ENCODE results near the gene MED16.
"Not testable (repeated sequence)": the region's sequence is repeated elsewhere in the genome, so short reads cannot be mapped to it uniquely, and the experiment has no call there.

The MED16 gene

DNA sequence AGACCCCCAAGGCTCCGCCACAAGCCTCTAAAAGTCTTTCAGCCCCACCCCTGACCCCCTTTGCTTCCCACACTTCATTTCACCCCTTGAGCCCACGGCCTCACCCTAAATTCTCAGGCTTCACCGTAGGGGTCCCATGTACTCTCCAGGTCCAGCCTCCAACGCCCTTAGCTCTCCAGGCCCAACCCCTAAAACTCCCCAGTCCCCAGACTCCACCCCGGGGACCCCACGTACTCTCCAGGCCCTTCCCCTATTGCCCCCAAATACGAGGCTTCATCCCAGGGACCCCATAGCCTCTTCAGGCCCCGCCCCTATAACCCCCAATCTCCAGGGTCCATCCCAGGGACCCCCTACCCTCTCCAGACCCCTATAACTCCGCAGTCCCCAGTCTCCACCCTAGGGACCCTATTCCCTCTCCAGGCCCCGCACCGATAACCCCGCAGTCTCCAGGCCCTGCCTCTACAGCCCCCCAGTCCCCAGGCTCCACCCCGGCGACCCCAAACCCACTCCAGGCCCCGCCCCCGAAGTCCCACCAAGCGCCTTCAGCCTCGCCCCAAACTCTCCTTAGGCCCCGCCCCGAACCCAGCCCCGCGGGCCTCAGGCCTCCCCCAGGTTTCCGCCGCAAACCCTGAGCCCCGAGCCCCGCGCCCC is 619 bp downstream of the MED16 start:
- peak overlapping the region; percentile 71 for H3K4me3 ChIP-seq (ENCODE audit: low read length)
- DNase-seq (ENCODE audit: low read depth, low spot score), result no peak

DNA sequence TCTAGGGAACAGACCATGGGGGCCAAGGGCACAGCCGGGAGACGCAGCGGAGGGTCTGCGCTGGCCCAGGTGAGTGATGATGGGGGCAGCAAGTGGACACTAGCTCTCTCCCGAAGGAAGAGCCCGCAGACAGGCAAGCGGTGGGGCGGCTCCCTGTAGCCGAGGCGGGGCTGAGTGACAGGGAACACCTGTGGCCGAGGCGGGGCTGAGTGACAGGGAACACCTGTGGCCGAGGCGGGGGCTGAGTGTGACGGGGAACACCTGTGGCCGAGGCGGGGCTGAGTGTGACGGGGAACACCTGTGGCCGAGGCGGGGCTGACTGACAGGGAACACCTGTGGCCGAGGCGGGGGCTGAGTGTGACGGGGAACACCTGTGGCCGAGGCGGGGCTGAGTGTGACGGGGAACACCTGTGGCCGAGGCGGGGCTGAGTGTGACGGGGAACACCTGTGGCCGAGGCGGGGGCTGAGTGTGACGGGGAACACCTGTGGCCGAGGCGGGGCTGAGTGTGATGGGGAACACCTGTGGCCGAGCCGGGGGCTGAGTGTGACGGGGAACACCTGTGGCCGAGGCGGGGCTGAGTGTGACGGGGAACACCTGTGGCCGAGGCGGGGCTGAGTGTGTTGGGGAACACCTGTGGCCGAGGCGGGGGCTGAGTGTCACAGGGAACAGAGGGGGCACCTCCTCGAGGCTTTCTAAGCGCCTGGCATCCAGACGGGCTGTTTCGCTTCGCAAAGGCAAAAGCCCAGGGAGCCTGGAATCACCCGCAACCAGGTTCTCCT is 1.4 kb downstream of the MED16 start:
- peak overlapping the region; percentile 71 for H3K4me3 ChIP-seq (ENCODE audit: low read length)
- not testable (repeated sequence) for DNase-seq (ENCODE audit: low read depth, low spot score)

DNA sequence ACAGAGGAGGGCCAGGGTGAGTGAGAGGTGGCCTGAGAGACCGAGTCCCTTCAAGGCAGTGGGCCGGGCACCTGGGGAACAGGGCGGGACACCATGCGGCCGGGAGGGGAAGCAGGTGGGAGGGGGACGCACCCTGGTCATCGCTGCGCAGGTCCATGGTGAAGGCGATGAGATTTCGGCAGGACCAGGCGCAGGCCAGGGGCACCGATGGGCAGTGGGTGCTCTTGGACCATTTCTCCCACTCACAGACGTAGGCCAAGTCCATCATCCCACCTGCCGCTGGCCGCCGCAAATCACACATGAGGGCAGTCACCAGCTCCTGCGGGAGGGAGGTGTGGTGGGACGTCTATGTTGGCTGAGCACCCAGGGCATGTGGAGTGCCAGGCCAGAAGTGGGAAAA is 2.2 kb downstream of the MED16 start:
- no peak for DNase-seq (ENCODE audit: low read depth, low spot score)
- H3K4me3 ChIP-seq (ENCODE audit: low read length), result no peak overlapping the region

DNA sequence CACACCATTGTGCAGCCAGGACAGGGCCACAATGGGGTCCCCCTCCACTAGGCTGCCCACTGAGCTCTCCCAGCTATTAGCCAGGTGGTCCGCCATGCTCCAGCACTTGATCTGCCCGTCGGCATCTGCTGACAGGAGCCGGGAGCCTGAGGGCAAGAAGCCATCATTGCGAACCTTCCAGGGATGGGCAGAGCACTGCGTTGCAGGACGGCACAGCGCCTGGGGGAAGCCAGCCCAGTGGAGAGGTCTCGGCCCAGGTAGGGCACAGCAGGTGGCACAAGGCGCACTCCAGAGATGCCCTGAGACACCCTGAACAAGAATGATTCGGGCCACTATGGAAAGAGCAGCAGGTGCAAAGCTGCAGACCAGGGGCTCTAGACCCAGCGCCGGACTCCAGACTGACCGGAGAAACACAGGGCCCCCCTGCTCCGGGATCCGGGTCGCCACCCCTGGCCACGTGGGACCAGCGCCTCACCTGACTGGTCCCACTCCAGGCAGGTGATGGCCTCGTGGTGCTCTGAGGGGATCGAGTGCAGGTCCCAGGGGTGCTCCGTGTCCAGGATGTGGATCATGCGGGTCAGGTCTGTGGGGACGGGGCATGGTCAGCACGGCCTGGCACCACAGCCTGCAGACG is 3.2 kb downstream of the MED16 start:
- no peak overlapping the region for H3K4me3 ChIP-seq (ENCODE audit: low read length)
- no peak for DNase-seq (ENCODE audit: low read depth, low spot score)

DNA sequence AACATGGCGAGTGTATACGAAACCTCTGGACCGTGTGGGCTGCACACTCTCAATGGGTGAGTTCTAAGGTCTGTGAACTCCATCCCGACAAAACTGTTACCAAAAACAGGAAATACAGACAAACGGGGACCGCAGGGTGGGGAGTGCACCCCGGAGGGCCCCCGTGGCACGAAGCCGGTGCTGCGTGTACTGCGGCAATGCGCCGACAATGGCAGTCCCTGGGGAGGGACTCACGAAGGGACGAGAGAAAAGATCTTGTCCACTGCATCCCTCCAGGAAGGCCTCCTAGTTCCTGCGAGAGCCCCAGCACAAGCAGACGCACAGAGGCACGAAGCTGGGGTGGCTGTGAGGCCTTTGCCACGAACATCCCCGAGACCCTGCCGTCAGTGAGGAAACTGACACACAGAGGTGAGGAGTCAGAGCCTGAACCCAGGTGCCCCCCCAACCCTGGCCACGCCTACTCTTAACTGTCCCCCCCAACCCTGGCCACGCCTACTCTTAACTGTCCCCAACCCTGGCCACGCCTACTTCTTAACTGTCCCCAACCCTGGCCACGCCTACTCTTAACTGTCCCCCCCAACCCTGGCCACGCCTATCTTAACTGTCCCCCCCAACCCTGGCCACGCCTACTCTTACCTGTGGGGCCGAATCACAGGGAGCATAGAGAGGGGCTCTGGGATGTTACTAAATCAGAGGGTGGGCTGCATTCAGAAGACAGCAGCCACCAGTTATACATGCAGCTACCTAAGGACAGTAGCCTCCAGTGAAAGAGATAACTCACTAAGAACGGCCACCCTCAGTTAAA is 4.2 kb downstream of the MED16 start:
- DNase-seq (ENCODE audit: low read depth, low spot score), result no peak
- H3K4me3 ChIP-seq (ENCODE audit: low read length), result no peak overlapping the region

DNA sequence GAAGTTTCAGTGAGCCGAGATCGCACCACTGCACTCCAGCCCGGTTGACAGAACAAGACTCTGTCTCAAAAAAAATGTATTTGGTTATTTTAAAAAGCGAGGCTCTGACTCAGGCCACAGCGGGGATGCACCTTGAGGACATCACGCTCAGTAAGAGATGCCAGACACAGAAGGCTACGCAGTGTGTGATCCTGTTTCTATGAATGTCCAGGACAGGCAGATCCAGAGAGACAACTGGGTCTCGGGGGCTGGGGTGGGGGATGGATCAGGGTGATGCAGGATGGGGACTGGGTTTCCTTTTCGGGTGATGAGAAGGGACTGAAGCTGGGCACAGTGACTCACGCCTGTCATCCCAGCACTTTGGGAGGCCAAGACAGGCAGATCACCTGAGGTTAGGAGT is 5.4 kb downstream of the MED16 start:
- DNase-seq (ENCODE audit: low read depth, low spot score), result no peak
- H3K4me3 ChIP-seq (ENCODE audit: low read length), result no peak overlapping the region

DNA sequence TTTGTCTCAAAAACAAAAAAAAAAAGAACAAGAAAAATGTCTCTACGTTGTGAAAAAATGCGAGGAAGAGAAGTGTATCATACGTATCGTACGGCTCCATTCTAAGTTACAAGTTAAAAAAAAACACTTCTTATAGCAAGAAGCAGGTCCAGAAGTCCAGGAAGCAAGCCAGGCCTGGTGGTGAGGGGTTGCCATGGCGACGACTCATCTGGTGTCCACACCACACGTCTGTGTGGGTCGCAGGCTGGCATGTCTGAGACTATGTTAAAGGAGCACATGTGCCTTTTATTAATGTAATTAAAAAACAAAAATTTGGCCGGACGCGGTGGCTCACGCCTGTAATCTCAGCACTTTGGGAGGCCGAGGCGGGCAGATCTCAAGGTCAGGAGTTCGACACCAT is 5.9 kb downstream of the MED16 start:
- no peak for DNase-seq (ENCODE audit: low read depth, low spot score)
- no peak overlapping the region for H3K4me3 ChIP-seq (ENCODE audit: low read length)

DNA sequence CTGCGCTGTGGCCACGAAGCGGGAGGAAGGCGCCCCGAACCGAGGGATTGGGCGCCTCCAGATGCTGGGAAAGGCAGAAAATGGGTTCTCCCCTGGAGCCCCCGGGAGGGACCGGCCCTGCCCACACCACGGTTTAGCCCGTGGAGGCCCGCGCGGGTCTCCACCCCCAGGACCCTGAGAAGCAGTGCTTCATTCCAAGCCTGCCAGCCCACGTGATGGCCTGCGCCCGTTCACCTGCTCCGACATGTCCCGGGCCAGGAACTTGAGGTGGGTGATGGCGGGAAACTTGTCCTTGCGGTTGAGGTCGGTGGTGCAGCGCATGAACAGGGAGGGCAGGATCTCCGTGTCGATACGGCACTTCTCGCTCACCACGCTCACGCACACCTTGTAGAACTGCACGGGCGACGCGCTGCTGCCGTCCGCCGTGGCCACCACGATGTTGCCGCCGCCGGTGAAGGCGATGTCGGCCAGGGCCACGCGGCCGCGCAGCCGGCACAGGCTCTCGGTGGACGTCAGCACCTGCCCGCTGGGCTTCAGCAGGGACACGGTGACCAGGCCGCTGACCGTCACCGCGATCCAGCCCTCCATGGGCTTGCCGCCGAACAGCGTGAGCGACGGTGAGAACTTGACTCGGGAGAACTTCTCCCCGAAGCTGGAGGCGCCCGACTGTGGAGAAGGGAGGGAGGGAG is 7.3 kb downstream of the MED16 start:
- no peak overlapping the region for H3K4me3 ChIP-seq (ENCODE audit: low read length)

DNA sequence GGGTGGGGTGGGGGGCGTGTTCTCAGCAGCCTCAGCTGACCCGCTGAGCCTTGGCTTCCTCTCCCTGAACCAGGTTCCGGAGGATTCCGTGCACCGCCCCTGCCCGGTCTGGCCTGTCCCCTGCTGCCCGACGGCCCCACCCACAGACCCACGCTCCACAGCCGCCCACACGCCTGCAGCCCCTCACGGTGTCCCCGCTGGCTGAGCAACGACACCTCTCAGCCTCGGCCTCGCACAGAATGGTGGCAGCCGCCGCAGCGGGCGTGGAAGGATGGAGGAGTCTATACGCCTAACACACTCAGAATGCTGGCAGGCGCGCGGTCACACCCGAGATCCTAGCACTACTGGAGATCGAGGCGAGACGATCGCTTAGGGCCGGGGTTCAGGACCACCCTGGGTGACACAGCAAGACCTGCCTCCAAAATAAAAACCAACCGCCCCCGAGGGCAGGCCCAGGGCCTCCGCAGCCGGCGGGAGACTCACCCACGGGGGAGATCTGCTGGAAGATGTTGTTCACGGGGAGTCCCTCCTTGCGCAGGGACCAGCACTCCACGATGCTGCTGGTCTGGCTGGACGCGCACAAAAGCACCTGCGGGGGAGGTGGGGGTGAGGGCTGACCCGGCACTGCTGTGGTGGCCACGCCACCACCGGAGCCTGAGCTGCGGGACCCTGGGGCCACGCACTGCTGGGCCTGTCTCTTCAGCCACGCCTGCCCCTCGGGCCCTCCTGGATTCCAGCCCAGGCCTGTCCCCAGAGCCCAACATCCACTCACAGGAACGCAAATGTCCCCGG is 8.4 kb downstream of the MED16 start:
- H3K4me3 ChIP-seq (ENCODE audit: low read length), result no peak overlapping the region
- no peak for DNase-seq (ENCODE audit: low read depth, low spot score)

More for the DNA sequence above, 7.3 kb downstream of the MED16 start:
- DNase-seq (ENCODE audit: low read depth, low spot score), result no peak

DNA sequence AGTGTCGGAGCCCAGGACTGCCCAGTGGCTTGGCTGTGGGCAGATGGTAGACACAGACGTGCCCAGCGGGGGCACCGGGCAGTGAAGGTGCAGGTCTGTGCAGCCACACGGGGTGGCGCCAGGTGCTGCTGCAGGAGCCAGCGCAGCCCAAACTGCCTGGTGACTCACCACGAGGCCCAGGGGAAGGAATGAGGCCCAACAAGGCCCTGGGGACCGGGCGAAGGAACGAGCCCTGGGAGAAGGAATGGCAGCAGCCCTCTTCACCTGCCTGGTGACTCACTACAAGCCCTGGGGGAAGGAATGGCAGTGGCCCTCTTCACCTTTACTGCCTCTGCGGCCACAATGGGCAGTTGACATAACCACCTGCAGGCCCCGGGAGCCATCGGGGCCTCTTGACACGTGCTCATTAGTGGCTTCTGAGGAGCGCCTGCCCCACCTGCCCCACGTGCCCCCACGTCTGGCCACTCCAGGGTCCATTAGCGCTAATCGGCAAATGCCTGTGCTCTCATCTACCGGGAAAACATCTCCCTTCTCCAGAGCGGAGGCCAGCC is 9.3 kb downstream of the MED16 start:
- H3K4me3 ChIP-seq (ENCODE audit: low read length), result no peak overlapping the region

DNA sequence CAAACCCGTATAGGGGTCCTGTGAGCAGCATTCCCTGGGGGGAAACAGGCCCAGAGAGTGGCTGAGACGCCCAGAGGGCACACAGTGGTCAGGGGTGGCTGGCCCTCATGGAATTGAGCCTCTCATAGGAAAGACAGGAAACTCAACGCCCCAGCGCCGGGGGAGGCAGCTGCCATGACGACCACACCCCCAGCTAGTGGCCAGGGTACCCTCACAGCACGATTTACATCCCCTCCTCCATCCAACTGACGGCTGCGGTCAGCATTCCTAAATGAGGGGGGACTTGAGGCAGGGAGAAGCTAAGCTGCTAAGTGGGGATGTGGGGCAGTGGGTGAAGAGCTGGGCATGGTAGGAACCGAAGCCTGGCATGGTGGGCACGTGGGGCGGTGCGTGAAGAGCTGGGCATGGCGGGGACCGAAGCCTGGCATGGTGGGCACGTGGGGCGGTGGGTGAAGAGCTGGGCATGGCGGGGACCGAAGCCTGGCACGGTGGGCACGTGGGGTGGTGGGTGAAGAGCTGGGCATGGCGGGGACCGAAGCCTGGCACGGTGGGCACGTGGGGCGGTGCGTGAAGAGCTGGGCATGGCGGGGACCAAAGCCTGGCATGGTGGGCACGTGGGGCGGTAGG is 10.0 kb downstream of the MED16 start:
- H3K4me3 ChIP-seq (ENCODE audit: low read length), result no peak overlapping the region
- DNase-seq (ENCODE audit: low read depth, low spot score), result no peak

More for the DNA sequence above, 9.3 kb downstream of the MED16 start:
- no peak for DNase-seq (ENCODE audit: low read depth, low spot score)

DNA sequence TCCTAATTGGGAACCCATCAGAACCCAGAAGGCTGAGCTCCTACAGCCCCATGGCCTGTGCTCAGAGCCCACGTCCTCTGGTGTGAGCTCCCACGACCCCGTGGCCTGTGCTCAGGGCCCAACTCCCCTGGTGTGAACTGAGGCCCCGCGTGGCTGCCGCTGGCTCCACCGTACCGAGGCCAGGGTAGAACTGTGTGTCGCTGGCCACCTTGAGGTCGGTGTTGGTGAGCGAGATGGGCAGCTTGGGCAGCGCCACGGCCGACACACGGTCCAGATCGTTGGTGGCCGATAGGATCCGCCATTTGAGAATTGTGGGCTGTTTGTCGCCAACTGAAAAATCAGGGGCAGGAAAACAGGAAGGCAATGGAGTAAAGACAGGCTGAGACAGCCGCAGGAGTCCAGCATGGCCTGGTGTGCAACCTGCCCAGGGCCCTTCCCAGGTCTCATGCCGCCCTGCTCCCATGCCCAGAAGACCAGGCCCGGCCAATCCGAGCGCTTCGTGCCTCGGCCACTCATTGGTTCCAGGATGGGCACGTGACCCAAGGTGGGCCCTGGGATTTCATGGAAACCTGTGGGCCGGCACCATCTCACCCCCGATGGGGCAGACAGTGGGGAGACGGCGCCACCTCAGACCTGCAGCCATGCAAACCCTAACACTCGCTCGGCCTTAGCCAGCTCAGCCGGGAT is 11.5 kb downstream of the MED16 start:
- no peak overlapping the region for H3K4me3 ChIP-seq (ENCODE audit: low read length)
- no peak for DNase-seq (ENCODE audit: low read depth, low spot score)

DNA sequence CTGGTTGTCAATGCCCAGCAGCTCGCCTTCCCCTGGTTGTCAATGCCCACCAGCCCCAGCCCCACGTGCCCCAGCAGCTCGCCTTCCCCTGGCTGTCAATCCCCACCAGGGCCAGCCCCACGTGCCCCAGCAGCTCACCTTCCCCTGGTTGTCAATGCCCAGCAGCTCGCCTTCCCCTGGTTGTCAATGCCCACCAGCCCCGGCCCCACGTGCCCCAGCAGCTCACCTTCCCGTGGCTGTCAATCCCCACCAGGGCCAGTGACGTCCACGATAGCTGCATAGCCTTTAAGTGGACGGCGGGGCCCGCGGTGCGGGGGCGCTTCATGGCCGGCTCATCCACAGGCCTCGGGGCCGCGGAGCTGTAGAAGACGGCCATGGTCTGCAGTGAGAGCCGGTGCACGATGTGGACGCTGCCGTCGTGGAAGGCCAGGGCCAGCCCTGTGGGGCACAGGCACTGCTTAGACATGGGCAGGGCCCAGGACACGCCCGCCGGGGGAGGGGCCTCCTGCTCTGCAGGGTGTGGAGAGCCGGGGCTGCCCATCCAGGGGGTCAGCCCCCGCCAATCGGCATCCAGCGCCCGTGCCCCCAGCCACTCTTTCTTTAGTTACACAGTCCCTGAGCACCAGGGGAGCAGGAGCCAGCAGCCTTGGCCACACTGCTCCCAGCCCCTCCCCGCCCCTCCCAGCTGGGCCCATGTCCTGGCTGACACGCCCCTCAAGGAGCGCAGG is 13.1 kb downstream of the MED16 start:
- H3K4me3 ChIP-seq (ENCODE audit: low read length), result no peak overlapping the region
- no peak for DNase-seq (ENCODE audit: low read depth, low spot score)

DNA sequence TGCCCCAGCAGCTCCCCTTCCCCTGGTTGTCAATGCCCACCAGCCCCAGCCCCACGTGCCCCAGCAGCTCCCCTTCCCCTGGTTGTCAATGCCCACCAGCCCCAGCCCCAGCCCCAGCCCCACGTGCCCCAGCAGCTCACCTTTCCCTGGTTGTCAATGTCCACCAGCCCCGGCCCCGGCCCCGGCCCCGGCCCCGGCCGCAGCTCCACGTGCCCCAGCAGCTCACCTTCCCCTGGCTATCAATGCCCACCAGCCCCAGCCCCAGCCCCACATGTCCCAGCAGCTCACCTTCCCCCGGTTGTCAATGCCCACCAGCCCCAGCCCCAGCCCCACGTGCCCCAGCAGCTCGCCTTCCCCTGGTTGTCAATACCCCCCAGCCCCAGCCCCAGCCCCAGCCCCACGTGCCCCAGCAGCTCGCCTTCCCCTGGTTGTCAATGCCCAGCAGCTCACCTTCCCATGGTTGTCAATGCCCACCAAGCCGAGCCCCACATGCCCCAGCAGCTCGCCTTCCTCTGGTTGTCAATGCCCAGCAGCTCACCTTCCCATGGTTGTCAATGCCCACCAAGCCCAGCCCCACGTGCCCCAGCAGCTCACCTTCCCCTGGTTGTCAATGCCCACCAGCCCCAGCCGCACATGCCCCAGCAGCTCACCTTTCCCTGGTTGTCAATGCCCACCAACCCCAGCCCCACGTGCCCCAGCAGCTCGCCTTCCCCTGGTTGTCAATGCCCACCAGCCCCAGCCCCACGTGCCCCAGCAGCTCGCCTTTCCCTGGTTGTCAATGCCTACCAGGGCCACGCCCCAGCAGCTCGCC is 14.0 kb downstream of the MED16 start:
- not testable (repeated sequence) for DNase-seq (ENCODE audit: low read depth, low spot score); H3K4me3 ChIP-seq (ENCODE audit: low read length)

DNA sequence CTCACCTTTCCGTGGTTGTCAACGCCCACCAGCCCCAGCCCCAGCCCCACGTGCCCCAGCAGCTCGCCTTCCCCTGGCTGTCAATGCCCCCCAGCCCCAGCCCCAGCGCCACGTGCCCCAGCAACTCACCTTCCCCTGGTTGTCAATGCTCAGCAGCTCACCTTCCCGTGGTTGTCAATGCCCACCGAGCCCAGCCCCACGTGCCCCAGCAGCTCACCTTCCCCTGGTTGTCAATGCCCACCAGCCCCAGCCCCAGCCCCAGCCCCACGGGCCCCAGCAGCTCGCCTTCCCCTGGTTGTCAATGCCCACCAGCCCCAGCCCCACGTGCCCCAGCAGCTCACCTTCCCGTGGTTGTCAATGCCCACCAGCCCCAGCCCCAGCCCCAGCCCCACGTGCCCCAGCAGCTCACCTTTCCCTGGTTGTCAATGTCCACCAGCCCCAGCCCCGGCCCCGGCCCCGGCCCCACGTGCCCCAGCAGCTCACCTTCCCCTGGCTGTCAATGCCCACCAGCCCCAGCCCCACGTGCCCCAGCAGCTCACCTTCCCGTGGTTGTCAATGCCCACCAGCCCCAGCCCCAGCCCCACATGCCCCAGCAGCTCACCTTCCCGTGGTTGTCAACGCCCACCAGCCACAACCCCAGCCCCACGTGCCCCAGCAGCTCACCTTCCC is 14.9 kb downstream of the MED16 start:
- H3K4me3 ChIP-seq (ENCODE audit: low read length); DNase-seq (ENCODE audit: low read depth, low spot score): not testable (repeated sequence)
